HG03354 (cell line): ENCODE measurements around the gene KDM3B.
"Not testable (repeated sequence)": the region's sequence is repeated elsewhere in the genome, so short reads cannot be mapped to it uniquely, and the experiment has no call there.

Experiments used
- ATAC-seq: cut with Tn5 transposase; IDR thresholded peaks from one replicate; pipeline ENCODE4 v1.9.1; 2021; ENCODE audit warnings: mild to moderate bottlenecking; ENCODE audit not compliant: unreplicated experiment, poor library complexity, severe bottlenecking

The KDM3B gene

GRCh38 chr5:138382347-138382746 lies 29.9 kb downstream of the KDM3B start:
- ATAC-seq, result no peak

GRCh38 chr5:138385660-138386059 lies 33.2 kb downstream of the KDM3B start:
- no peak for ATAC-seq

DNA sequence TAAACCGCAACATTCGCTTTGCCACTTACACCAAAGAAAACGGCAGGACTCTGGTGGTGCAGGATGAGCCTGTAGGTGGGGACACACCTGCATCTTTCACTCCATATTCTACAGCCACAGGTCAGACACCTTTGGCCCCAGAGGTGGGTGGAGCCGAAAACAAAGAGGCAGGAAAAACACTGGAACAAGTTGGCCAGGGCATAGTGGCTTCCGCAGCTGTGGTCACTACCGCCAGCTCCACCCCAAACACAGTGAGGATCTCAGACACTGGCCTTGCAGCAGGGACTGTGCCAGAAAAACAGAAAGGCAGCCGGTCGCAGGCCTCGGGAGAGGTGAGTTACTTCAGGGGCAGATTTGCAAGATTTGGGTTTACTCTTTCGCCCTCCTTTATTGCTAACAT lies 33.8 kb downstream of the KDM3B start:
- no peak for ATAC-seq

GRCh38 chr5:138389332-138389731 lies 36.8 kb downstream of the KDM3B start:
- no peak for ATAC-seq

- ATAC-seq, result not testable (repeated sequence)
Measured at GRCh38 chr5:138389911-138390310, 37.4 kb downstream of the KDM3B start.

DNA sequence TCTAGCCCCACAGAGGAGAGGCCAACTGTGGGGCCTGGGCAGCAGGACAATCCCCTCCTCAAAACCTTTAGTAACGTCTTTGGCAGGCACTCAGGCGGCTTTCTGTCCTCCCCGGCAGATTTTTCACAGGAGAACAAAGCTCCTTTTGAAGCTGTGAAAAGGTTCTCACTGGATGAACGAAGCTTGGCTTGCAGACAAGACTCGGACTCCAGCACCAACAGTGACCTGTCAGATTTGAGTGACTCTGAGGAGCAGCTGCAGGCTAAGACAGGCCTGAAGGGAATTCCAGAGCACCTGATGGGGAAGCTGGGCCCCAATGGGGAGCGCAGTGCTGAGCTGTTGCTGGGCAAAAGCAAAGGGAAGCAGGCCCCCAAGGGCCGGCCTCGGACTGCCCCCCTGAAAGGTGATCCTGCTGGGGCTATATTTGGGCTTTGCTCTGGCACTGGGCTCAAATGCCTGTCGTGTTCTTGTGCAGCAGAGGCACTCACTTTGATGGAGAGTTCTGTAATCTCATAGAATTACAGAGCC lies 39.4 kb downstream of the KDM3B start:
- no peak for ATAC-seq

GRCh38 chr5:138402640-138403039 lies 50.2 kb downstream of the KDM3B start:
- peak; percentile 67 for ATAC-seq

GRCh38 chr5:138408023-138408422 lies 55.5 kb downstream of the KDM3B start:
- peak; percentile 82 for ATAC-seq

DNA sequence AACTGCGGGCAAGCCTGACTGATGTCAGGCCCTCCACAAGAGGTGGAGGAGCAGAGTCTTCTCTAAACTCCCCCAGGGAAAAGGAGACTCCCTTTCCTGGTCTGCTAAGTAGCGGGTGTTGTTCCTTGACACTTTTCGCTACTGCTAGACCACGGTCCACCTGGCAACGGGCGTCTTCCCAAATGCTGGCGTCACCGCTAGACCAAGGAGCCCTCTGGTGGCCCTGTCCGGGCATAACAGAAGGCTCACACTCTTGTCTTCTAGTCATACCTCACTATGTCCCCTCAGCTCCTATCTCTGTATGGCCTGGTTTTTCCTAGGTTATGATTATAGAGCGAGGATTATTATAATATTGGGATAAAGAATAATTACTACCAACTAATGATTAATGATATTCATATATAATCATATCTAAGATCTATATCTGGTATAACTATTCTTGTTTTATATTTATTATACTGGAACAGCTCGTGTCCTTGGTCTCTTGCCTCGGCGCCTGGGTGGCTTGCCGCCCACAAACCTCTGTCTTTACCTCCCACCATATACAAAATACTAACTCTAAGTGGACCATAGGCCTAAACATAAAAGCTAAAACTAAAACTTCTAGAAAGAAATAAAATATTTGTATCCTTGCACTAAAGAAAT lies 58.6 kb downstream of the KDM3B start:
- not testable (repeated sequence) for ATAC-seq

DNA sequence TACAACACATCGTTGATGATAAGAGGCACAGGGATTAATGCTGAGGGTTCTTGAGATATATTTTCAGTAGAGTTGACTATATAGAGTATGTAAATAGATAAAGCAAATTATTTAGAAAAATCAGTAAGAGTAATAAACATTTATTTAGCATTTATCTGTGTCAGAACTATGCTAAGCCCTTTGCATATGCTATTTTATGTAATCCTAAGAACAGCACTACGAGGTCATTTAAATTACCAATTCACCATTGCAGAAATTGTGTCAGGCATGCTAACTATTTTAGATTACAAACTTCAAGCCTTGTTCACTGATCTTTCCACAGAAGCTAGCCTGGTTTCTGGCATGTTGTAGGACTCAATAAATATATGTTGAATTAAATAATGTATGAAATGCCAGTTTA lies 66.0 kb downstream of the KDM3B start:
- no peak for ATAC-seq

DNA sequence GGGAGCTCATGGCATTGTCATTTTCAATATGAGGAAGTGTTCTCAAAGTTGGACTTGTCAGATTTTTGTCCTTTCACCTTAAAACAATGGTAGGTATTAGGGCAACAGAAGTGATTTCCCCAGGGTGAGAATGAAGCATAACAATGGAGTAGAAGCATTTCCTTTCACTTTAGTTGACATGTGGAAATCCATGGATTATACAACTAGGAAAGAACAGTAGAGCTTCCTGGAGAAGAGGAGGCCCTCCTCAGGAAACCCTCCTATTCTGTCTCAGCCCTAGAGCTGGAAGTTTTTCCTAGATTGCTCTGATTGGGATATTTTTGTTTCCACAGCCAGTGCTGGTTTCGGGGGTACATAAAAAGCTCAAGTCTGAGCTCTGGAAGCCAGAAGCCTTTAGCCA lies 72.6 kb downstream of the KDM3B start:
- ATAC-seq, result no peak

GRCh38 chr5:138435943-138436342 lies 83.5 kb downstream of the KDM3B start:
- no peak for ATAC-seq

DNA sequence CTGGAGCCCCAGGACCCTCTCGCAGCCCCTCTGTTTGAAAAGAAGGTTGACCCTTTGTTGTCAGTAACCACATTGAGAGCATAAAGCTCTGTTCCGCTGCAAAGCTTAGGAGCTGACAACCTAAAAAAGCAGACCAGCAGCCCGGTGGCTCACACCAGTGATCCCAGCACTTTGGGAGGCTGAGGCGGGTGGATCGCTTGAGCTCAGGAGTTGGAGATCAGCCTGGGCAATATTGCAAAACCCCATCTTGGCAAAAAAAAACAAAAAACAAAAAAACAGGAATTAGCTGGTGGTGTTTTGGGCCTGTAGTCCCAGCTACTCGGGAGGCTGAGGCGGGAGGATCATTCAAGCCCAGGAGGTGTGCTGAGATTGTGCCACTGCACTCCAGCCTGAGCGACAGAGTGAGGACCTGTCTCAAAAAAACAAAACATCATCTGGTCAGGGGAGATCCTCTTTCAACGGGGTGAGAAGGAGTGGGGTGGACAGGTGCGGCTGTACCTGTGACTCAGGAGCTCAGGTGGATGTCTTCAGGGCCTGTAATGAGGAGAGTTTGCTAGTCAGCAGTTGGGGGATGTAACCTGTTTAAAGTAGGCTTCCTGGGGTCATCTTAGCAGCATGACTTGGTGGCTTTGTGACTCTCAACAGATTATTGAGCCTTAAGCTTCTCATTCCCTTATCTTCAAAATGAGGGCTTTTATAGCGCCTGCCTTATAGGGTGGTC lies 85.7 kb downstream of the KDM3B start:
- ATAC-seq, result no peak

DNA sequence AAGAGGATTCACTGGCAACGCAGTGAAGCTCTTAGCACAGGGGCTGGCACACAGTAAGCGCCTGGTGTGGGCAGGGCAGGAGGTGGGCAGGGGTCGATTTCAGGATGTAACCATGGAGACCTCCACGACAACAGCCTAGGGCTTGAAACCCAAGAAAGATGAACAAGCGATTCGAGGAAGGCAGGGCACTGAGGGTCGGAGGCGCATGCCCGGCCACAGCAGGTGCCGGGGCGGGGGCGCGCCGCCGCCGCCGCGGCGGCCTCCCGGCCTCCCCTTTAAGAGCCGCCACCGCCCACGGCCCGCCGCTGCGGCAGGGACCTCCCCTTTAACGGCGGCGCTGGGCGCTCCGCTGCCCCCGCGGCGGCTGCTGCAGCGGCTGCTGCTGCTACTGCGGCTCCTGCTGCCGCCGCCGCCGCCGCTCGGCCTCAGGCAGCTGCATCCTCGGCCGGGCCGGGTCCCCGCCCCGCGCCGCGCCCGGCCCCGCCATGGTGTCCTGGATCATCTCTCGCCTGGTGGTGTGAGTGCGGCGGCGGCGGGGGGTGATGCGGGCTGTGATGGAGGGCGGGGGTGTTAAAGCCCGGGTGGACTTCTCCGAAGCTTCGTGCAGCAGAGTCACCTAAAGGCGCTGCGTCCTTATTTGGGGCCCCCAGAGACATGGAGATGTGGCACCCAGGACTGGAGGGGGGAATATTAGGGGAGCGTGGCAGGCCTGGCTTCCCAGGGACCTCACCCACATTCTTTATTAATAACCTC lies 86.4 kb downstream of the KDM3B start, which contains the start of gene REEP2:
REEP2 (plus strand) TSS at position 334 of the 753 bp plus-strand sequence; CDS start at position 486, 152 bp downstream.
- ATAC-seq, result peak; percentile 77

- no peak for ATAC-seq
Measured at GRCh38 chr5:138439477-138440158, 87.1 kb downstream of the KDM3B start.

GRCh38 chr5:138440159-138441073 lies 87.9 kb downstream of the KDM3B start:
- no peak for ATAC-seq

DNA sequence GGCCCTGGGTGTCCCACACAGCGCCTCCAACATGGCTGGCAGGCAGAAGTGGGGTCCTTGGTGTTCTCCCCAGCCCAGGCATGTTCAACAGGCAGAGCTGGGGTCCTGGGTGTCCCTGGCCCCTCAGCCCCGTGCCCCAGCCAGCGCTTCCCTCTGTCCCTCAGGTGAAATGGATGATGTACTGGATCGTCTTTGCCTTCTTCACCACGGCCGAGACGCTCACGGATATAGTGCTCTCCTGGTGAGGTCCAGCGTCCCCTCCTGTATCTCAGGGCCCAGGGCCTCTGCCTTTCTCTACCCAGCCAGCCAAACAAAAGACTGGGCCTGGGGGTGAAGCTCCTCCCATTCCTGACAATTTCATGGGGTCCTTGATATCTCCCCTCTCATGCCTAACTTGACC lies 88.7 kb downstream of the KDM3B start:
- no peak for ATAC-seq

GRCh38 chr5:138444078-138444773 lies 91.7 kb downstream of the KDM3B start:
- ATAC-seq, result no peak
